HG03039 (cell line): Measurements from ENCODE around the gene FAM131C.
"Not testable (repeated sequence)": the region's sequence is repeated elsewhere in the genome, so short reads cannot be mapped to it uniquely, and the experiment has no call there.

Experiments
- ATAC-seq: cut with Tn5 transposase; IDR thresholded peaks from one replicate; pipeline ENCODE4 v1.9.1; 2021; ENCODE audit warnings: mild to moderate bottlenecking, moderate library complexity; ENCODE audit not compliant: unreplicated experiment

The FAM131C gene

DNA sequence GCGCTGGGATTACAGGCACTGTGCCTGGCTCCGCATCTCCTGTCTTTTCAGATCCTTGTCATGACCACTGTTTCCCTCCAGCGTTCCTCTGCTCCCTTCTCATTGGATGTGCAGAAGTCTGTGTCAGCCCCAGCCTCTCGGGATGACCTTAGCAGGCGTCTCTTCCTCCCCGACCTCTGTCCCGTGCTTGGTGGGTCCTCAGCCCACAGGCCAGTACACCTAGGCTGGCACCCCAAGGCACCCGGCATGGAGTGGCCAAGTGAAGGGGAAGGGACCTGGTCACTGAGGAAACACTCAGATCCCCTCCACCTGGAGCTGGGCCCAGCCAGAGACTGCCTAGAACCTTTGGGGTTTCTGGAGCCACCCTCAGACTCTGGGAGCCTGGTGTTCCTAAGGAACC is 32.3 kb downstream of the FAM131C start:
- ATAC-seq: no peak

DNA sequence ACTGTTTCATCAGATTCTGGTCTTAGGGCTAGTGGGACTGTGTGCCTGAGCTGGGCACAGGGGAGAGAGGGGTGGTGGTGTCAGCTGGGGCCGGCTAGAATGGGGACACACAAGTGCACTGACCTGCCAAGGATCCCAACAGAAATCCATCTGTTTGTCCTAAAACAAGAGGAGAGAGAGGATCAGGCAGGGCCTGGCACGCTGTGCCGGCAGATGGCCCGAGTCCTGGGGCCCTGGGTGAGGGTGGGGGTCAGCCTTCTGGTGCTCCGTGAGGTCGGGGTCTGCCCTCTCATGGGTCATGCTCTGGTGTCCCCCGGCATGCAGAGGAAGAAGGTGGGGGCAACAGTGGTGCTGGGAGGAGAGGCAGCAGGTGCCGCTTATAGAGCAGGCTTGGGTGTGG is 33.6 kb downstream of the FAM131C start:
- ATAC-seq: not testable (repeated sequence)

DNA sequence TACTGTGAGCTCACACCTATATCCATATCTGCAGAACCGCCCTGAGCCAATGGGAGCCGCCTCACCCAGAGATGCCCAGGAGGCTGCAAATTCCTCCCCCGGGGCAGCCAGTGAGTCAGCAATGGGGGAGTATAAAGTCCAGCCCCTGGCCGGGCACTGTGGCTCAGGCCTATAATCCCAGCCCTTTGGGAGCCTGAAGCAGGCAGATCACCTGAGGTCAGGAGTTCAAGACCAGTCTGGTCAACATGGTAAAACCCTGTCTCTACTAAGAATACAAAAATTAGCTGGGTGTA is 34.9 kb downstream of the FAM131C start:
- no peak for ATAC-seq

DNA sequence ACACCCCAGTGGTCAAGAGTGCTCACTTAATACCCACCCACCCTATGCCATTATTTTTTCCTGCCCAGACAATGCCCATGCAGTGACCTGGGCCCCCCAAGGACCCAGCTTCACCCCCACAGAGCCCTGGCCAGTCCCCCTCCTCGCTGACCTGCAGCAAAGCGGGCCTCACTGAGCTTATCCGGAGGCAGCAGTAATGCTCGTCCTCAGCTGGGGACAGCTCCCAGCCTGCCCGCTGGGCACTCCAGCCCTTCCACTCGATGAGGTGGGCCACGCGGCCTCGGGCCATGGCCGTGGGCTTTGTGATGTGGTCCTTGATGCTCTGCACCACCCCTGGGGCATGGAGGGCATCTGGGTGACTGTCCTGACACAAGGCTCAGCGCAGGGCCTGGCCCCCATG is 37.0 kb downstream of the FAM131C start:
- not testable (repeated sequence) for ATAC-seq

DNA sequence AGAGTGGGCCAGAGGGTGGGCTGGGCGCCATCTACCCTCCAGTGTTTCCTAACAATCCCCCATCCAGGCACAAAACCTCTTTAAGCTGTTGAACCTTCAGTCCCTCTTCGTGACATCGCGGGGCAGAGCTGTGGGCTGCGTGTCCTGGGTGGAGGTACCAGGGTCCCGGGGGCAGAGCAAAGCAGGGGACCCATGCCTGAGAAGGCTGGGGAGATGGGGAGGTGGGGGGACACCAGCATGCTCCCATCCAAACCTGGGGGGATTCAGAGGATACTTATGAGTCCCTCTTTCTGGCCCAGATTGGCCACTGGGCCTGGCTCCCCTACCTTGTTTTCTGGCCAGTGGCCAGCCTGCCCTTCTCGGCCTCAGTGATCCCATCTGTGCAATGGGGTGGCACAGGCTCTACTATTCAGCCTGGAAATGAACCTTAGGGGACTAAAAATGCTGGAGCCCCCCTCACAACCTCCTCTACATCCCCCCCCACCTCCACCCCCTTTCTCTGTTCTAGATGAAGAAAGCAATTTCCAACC is 40.3 kb downstream of the FAM131C start:
- ATAC-seq: not testable (repeated sequence)

DNA sequence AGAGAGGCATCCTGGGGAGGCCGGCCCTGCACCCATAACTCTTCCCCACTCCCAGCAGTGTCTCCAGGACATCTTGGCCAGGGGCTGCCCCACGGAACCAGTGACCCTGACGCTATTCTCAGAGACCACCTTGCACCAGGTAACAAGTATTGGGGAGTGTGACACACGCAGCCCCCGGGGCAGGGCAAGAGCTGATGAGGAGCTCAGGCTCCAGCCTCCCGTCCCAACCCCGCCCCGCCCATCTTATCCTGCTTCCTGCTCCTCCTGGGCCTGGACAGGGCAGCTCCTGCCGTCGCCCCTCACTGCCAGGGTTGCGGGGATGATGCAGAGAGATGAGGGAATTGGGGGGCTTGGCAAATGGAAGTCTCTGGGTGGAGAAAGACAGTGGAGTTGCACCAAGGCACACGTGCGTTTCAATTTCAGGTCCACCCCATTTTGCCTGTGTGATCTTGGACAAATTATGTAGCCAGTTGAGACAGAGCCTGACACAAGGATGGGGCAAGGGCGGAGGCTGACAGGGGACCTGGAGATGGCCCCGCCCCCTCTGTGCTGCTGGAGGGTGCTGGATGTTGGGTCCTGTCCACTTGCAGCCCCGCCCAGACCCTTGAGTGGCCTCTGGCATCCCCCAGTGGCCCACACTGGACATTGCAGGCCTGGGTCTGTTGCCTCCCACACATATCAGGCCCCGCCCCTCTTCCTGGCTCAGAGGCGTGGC is 40.9 kb downstream of the FAM131C start:
- no peak for ATAC-seq

DNA sequence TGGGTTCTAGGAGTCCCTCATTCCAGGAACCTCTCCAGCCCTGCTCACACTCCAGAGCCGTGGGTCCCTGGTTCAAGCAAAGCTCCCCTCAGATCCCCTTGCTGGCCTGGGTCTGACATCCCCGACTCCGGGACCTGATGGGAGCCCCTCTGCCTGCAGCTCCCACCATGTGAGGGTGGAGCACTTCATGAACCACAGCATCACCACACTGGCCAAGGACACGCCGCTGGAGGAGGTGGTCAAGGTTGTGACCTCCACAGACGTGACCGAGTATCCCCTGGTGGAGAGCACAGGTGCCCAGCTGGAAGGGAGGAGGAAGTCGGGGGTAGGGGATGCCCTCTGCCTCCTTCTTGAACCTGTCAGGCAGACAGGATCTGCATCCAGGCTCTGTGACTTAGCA is 41.9 kb downstream of the FAM131C start:
- no peak for ATAC-seq

DNA sequence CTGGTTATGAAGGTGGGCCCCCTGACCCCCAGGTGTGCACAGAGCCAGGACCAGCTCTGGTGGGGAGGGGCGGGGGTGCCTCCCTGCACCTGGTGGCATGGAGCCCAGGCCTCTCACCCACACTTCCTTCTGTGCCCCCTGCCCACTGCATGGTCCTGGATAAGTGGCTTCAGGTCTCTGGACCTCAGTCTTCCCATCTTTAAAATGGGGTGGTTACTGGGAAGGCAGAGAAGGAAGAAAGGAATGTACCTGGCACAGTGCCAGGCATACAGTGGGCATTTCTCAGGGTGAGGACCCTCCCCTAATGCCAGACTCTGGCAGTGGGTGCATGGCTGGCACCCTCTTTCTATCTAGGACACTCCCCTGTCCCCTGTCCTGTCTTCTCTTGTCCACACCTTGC is 44.2 kb downstream of the FAM131C start:
- no peak for ATAC-seq

DNA sequence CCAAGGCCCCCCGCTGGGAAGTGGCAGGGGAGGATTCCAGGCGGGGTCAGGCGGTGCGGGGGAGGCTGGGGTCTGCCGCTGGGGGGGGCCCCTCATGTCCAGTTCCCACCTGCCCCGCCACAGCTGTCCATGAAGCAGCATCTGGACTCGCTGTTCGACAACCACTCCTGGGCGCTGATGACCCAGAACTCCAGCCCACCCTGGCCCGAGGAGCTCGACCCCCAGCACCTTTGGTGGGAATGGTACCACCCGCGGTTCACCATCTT is 44.5 kb downstream of the FAM131C start:
- ATAC-seq: not testable (repeated sequence)

DNA sequence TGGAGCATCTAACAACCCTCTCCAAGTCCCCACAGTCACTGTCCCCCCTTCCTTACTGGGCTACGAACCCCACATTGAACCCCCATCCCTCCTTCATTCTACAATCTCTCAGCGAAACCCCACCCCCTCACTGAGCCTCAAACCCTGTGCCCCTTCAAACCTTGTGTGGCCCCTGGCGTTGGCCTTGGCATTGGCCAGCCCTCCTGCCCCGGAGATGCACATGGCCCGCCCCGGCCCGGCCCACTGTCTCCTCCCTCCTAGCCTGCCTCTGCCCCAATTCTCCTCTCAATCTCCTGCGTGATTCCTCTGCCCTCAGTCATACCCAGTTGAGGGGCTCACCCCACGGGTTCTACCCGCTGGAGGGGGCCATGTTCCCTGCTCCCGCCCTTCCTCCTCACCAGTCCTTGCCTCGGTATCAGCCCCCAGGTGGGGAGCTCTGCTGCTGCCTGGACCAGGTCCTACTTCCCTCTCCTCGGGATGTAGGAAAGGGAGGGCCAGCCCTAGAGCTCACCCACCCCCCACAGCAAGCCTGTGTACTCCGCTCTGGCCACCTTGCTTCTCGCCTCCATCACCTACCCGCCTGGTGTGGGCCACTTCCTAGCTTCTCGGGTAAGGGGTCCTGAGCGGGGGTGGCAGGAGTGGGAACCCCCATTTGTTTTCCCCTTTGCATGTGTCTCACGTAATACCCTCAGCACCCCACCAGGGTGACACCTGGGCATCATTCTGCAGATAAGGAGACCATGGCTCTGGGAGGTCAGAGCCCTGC is 45.0 kb downstream of the FAM131C start:
- no peak for ATAC-seq

DNA sequence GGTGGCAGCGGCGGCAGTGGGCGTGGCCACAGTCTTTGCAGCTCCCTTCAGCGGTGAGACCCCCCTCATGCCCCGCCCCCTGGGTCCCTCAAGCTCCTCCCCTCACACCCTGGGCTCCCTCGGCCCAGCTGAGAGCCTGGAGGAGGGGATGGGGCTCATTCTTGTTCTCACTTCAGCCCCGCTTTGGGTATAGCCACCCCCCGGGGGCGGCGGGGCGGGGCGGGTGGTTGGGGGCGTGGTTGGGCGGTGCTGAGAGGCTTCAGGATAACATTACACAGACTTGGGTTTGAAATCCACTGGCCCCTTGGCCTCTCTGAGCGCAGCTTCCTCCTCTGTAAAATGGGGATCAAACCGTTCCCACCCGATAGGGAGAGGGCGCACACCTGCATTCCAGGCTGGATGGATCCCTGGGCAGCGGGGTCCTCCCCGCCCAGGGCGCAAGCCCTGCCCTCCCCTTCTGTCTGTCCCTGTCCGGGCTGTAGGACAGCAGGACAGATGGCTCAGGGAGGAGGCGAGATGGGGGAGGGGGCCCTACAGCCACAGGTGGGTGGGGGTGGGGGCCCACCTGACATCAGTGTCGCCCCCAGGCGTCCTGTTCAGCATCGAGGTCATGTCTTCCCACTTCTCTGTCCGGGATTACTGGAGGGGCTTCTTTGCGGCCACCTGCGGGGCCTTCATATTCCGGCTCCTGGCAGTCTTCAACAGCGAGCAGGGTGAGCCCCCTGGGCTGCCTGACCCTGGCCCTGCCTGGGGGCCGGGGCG is 46.5 kb downstream of the FAM131C start:
- no peak for ATAC-seq

DNA sequence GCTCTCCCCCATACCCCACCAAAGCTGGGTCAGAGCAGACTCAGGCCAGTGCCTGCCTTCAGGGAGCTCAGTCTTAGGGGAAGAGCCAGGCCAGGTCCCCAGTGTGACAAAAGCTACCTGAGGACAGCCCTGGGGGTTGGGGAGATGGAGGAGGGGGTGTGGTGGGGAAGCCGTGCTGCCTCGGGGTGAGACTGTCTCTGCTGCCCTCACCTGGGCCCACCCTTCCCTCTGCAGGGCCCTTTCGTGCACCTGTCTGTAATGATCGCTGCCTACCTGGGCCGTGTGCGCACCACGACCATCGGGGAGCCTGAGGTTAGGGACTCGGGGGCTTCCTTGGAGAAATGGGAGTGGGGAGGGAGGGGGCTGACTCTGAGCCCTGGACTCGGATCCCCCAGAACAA is 47.1 kb downstream of the FAM131C start:
- ATAC-seq: not testable (repeated sequence)

DNA sequence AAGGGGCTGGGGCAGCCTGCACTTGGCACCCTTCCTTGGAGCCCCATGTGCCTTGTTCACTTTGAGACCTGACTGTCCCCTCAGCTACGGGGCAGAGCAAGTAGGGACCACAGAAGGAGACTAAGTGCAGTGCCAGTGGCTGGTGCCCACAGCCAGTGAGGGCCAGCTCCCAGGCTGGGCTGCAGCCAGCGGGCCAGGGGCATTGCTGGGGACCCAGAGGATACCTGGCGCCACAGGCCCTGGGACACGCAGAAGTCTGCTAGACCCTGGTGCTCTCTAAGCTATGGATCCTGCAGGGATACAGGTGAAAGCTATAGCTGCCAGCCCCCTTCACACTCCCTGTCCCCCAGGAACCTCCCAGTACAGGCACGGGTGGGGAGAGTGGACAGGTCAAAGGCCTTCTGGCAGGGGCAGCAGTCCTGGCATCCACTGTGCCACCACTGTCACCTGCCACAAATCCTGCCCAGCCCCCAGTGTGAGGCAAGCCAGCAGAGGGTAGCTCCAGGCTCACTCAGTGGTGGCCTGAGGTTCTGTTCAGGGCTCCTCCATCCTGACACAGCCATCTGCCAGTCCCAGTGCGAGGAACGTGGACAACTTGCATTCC is 50.3 kb downstream of the FAM131C start:
- ATAC-seq: no peak

DNA sequence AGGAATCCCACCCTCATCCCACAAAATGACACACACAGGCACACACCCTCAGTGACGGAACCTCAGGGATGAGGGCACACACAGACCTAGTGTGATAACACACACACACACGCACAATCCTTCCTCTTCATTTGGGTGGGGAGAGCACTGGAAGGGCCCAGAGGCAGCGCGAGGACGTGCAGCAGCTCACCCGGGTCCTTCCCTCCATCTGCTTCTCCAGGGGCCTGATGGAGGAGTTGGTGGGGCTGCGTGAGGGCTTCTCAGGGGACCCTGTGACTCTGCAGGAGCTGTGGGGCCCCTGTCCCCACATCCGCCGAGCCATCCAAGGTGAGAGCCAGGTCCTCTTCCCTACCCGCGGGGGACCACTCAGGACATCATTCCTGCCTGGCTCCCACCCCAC is 51.1 kb downstream of the FAM131C start:
- ATAC-seq: no peak

DNA sequence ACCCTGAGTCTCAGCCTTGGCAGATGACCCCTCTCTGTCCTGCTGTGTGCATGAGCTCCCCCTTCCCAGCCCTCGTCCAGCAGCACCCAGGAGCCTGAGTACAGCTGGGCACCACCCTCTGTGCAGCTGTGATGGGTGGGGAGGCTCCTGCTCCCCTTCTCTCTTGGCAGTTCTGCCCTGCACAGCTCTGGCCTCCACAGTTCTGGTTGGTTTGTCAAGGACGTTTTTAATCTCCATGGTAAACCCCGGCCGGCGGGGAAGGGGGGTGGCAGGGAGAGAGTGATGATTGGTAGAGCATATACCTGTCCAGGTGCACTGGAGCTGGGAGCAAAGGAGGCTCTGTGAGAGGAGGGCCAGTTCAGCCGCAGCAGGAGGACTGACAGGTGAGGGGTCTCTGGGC is 51.8 kb downstream of the FAM131C start, which contains the start of gene CLCNKA:
TSS of gene CLCNKA (plus strand) at position 356 of the 400 bp plus-strand sequence. CDS start 584 bp downstream, outside the sequence.
- no peak for ATAC-seq

DNA sequence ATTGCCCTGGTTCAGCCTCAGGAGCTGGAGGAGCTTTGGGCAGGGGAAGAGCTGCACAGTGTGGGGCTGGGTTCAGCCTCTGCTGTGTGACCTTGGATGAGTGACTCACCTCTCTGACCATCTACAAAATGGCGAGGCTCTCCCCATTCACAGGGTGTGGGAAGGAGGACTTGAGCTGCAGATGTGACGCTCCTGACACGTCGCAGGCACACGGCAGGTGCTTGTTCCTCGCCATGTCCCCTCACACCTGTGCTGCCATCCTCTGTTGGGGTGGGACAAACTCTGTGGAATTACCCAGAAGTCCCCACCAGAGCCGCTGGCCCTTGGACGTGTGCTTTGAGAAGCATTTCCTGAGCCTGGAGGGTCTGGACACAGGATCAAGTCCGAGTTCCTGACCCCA is 52.6 kb downstream of the FAM131C start:
- ATAC-seq: not testable (repeated sequence)

DNA sequence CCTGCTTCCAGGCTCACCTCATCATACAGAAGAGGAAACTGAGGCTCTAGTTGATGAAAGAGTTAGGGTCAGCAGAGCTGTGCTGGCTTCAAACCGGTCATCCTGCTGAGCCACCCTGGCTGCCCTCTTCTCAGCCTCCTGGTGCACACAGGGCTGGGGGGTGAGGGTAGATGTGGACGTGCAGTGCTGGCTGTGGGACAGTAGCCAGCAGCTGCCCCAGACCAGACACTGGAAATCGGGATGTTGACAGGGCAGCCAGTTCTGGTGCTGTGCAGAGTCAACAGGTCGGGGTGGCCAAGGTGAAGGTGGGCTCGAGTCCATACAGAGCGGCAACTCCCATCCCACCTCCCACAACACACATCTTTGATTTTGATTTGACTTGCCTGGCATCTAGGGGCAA is 53.1 kb downstream of the FAM131C start:
- ATAC-seq: no peak

DNA sequence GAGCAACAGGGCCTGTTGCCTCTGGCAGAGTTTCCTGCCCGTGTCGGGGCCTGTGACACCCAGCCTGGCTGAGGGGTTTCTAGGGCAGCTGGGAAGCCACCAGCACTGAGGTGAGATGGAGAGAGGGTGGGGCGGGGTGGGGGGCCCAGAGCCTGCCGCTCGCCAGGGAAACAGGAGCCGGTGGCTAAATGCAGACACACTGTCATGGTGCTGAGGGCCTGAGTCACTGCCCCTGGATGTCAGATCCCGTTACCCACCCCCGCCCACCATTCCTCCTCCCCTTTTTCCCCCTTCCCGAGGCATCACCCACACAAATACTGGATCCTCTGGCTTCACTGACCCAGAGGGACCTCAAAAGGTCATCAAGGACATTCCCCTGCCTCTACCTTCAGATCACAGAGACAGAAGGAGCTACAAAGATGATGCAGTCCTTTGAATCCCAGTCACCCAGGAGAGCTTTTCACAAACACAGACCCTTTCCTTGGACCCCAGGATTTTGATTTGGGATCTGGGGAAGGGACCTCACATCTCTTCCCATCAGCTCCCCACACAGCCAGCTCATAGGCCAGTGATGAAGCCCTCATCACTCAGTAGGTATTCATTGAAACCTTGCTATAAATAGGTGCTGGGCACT is 53.7 kb downstream of the FAM131C start:
- no peak for ATAC-seq

DNA sequence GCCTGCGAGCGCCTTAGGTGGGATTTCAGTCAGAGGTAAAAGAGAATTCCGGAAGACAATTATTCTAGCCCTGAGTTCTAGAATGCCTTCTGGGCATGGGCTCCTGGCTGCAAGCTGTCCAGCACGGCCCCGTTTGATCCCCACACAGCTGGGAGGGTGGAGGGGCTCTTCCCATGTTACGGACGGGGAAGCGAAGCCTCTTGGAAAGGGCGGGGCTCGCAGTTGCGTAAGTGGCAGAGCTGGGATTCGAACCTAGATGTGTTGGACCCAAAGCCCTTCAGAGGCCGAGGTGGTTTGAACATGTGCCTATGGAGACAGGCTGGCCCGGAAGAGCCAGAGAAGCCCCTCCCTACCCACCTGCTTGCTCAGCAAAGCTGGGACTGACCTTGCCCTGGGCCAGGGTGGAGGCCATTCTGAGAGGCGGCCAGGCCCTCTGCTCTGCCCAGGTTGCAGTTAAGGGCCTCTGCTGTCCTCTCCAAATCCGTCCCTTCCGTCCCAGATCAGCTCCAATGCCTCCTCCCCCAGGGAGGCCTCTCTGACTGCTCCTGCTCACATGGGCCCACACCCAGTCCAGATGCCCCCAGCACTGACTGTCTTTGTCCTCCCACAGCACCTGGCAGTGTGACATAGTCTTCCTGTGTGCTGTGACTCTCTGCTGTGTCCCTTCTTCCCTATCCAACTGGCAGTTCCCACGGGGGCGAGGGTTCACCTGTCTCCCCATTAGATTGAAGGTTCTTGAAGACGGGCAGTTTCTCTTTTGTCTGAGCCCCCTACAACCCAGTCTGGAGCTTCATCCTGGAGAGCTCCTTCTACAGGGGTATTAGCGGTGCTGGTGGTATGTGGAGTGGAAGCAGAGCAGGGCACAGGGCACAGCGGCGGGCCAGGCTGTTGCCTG is 54.5 kb downstream of the FAM131C start:
- no peak for ATAC-seq

DNA sequence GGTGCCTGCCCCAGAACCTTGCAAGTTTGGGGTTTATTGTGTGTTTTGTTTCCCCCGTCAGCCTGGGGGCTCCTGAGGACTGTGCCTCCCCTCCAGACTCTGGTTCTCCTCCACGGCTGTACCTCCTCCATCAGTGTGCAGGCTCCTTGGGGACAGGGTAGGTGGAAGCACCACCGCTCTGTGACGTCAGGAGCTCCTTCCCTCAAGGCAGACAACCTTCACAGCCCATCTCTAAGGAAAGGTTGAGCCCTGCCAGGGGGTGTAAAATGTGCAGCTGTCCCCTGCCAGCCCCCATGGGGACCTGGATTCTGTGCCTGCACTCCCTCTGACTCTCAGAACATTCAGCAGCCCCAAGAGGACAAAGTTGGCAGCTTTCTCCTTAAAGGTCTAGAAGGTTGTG is 55.1 kb downstream of the FAM131C start:
- ATAC-seq: no peak
